BLaER1 (cell line): ENCODE results near the gene PXMP4.

Experiments
- H3K27ac ChIP-seq: shearing (Covaris generic); formaldehyde crosslinking; 2 replicates; pipeline ENCODE4 v1.8.1; 2022
- H3K27me3 ChIP-seq: shearing (Covaris generic); formaldehyde crosslinking; 2 replicates; pipeline ENCODE4 v1.8.1; 2022
- H3K36me3 ChIP-seq: shearing (Covaris generic); formaldehyde crosslinking; 2 replicates; pipeline ENCODE4 v1.8.1; 2022
- H3K4me1 ChIP-seq: shearing (Covaris generic); formaldehyde crosslinking; 2 replicates; pipeline ENCODE4 v1.8.1; 2022
- H3K4me2 ChIP-seq: shearing (Covaris generic); formaldehyde crosslinking; 2 replicates; pipeline ENCODE4 v1.8.1; 2022
- H3K4me3 ChIP-seq: shearing (Covaris generic); formaldehyde crosslinking; 2 replicates; pipeline ENCODE4 v1.8.1; 2022
- H3K9ac ChIP-seq: shearing (Covaris generic); formaldehyde crosslinking; 2 replicates; pipeline ENCODE4 v1.8.1; 2022
- H3K9me3 ChIP-seq: shearing (Covaris generic); formaldehyde crosslinking; 2 replicates; pipeline ENCODE4 v1.8.1; 2022
- H4K20me1 ChIP-seq: shearing (Covaris generic); formaldehyde crosslinking; 2 replicates; pipeline ENCODE4 v1.8.1; 2022
- Cebpa-rat ChIP-seq: shearing (Covaris generic); IDR thresholded peaks from 2 replicates; pipeline ENCODE4 v1.8.1; 2022

Gene PXMP4

DNA sequence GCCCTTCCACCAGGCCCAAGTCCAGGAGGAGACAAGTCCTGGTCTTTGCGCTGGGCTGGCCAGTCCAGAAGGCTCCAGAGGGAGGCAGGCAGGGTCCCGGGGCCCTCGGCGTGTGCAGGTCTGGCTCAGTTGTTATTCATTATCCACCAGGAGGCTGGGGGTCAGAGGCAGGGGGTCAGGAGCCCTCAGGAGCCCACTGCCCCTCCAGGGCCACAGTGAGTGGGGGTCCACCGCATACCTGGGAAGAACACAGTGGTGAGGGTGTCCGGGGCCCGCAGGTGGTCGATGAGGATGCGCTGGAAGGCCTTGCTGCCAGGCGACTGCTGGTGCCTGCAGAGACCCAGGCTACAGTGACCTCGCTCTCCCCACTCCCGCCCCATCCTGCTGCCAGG is 62.4 kb downstream of the PXMP4 start:
- no peak overlapping the region for H3K4me3 ChIP-seq
- no peaks in the 10 kb centered on the region for H3K27me3 ChIP-seq
- no peak overlapping the region for H3K27ac ChIP-seq
- no peak overlapping the region for H3K9ac ChIP-seq
- H3K36me3 ChIP-seq: peaks cover 38% of the 10 kb centered on the region
- no peak for TF ChIP-seq Cebpa-rat
- peaks cover 14% of the 10 kb centered on the region for H3K4me1 ChIP-seq
- H3K4me2 ChIP-seq: no peak overlapping the region
- H4K20me1 ChIP-seq: peaks cover 23% of the 10 kb centered on the region; the same call in 1 of the 2 replicates
- no peaks in the 10 kb centered on the region for H3K9me3 ChIP-seq

DNA sequence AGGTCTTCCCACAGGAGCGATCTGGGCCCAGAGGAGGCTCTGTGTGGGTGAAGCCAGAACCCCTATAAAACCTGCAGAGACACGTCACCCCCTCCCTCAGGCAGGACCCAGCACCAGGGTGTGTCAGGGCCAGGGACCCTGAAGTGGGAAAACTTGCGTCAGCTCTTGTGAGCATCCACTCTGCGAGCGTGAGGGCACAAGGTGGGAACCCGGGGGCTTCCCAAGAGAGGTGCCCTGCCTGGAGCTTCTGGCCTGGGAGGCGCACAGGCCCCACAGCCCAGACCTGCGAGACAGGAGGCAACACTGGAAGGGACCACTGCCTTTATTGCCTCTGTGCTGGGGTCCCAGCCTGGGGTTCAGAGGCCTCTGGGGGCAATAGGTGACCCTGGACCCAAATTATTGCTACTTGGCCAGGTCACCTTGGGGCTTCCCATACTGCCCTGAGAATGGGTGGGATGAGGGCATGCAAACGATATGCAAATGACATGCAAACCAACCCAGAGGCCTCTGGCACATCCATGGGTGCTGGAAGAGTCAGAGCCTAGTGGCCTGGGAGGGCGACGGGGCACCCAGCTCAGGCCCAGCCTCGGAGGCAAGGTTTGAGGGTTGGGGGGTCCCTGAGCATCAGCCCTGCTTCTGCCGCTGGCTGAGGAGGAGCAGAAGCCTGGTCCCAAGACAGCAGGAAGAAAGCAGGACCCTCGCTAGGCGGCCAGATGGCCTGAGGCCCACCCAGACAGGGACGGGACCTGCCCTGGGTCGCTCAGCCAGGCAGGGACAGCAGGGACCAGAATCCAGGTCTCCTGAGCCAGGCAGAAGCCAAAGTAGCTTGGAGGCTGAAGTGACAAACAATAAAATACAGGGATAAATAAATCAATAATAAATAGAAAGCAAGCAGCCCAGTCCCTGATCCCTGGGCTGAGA is 63.1 kb downstream of the PXMP4 start:
- H3K36me3 ChIP-seq: peaks cover 38% of the 10 kb centered on the region
- H3K4me1 ChIP-seq: peaks cover 11% of the 10 kb centered on the region
- peaks cover 16% of the 10 kb centered on the region; the same call in 1 of the 2 replicates for H4K20me1 ChIP-seq
- H3K9me3 ChIP-seq: no peaks in the 10 kb centered on the region
- no peaks in the 10 kb centered on the region for H3K27me3 ChIP-seq
- H3K4me3 ChIP-seq: no peak overlapping the region
- no peak overlapping the region for H3K27ac ChIP-seq
- no peak overlapping the region for H3K4me2 ChIP-seq
- no peak overlapping the region for H3K9ac ChIP-seq
- no peak for TF ChIP-seq Cebpa-rat

DNA sequence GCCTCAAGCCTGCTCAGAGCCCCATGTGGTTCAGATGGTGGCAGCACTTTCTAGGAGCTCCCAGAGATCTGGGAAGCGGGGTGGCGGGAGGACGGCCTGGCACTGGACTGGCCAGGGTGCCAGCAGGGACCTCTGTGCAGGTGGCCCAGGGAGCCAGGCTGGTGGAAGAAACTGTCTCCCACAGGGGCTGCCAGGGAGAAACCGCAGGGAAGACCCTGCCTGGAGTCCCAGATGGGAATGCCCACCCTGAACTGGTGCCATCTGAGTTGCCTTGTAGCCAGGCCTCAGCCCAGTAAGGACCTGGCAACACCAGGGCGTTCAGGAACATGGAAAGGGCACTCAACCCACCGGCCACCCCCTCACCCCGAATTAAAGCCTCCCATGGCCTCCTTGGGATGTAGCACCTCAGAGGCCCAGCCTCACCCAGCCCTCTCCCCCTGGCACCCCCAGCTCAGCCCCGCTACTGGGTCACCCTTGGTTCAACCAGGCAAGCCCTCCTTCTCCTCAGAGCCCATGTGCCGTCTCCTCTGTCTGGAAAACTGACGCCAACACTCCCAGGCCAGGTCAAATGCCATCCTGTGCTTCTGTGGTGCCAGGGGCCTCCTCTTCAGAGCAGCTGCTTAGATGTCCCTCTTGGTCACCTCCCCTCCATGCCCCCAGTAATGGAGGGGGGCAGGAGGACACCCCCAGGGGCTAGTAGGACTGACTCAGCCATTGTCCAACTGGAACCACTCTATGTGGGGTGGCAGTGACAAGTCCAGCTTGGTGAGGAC is 63.9 kb downstream of the PXMP4 start:
- no peak overlapping the region for H3K9ac ChIP-seq
- peaks cover 9% of the 10 kb centered on the region; the same call in 1 of the 2 replicates for H4K20me1 ChIP-seq
- H3K27ac ChIP-seq: no peak overlapping the region
- peaks cover 38% of the 10 kb centered on the region for H3K36me3 ChIP-seq
- H3K4me2 ChIP-seq: no peak overlapping the region
- H3K4me3 ChIP-seq: no peak overlapping the region
- H3K4me1 ChIP-seq: peaks cover 11% of the 10 kb centered on the region
- no peaks in the 10 kb centered on the region for H3K27me3 ChIP-seq
- H3K9me3 ChIP-seq: no peaks in the 10 kb centered on the region
- no peak for TF ChIP-seq Cebpa-rat

DNA sequence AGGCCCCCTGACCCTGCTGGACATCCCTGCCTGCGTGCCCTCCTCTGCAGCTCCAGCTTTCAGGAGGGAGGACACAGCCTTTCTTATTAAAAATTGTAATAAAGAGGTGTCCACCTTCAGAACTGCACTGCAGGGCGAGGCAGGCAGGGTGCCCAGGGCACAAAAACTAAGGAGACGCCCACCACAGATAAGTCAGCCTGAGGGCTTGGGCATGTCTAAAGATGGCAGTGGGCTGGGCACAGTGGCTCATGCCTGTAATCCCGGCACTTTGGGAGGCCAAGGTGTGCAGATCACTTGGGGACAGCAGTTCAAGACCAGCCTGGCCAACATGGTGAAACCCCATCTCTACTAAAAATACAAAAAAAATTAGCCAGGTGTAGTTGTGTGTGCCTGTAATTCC is 64.9 kb downstream of the PXMP4 start:
- H3K9me3 ChIP-seq: no peaks in the 10 kb centered on the region
- H3K4me2 ChIP-seq: no peak overlapping the region
- H3K27ac ChIP-seq: no peak overlapping the region
- H3K4me1 ChIP-seq: peaks cover 5% of the 10 kb centered on the region
- H3K9ac ChIP-seq: no peak overlapping the region
- H3K27me3 ChIP-seq: no peaks in the 10 kb centered on the region
- no peak overlapping the region for H3K4me3 ChIP-seq
- H4K20me1 ChIP-seq: no peaks in the 10 kb centered on the region
- TF ChIP-seq Cebpa-rat: no peak
- H3K36me3 ChIP-seq: peaks cover 36% of the 10 kb centered on the region

DNA sequence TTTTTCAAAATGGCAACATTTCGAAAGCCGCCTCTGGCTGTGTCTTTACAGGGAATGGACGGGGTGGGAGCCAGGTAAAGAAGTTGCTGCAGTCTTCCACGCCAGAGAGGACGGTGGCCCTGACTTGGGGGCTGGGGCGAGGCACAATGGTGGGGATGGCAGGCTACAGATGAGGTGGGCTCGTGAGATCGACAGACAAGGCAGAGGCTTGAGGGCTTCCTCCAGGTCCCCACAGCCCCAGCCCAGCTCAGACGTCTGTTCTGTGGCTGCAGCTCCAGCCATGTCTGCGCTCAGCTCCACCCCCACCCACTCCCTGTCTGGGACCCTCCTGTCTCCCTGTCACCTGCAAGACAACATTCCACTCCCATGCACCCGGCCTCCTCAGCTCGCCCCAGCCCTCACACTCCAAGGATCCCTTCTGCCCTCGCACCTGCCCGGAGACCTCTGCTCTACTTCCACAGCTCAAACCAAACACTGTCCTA is 65.4 kb downstream of the PXMP4 start:
- H3K27me3 ChIP-seq: no peaks in the 10 kb centered on the region
- no peak overlapping the region for H3K27ac ChIP-seq
- TF ChIP-seq Cebpa-rat: no peak

DNA sequence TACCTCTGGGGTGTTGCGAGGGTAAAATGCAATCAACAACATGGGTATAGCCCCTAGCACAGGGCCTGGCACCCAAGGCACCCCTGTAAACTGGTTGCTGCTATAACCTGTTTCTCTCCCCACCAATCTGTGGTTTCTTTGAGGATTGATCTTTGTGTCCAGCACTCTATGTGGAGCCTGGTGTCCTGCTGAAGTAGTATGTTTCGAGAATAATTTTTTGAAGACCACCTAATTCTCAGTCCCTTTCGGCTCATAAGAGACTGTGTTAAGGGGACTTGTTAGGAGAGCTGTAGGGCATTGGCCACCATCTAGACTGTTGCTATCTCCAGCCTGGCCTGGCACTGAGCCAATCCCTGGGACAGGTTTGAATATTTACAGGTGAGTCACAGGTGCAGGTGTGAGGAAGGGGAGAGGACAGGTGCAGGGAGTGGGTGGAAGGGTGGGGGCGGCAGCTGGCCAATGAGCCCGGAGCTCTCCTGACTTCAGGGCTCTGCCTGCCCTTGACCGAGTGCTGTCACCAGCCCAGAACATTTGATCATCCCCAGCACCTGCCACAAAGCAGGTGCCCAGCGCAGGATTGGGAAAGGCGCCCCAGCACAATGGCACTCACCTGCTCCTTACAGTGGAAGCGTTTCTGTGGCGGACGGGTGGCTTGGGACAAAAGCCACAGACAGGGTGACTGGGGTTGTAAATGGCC is 66.1 kb downstream of the PXMP4 start:
- Histone ChIP-seq H3K9ac (no peak overlapping the region), H3K27ac (no peak overlapping the region), H3K9me3 (no peaks in the 10 kb centered on the region), H3K27me3 (no peaks in the 10 kb centered on the region), H4K20me1 (peaks cover 3% of the 10 kb centered on the region; the same call in 1 of the 2 replicates), H3K4me2 (no peak overlapping the region), H3K36me3 (peaks cover 25% of the 10 kb centered on the region; the same call in 1 of the 2 replicates), H3K4me1 (peaks cover 4% of the 10 kb centered on the region), H3K4me3 (no peak overlapping the region)
- TF ChIP-seq Cebpa-rat: no peak

More for the DNA sequence above, 65.4 kb downstream of the PXMP4 start:
- Histone ChIP-seq H3K4me3 (no peak overlapping the region), H3K4me2 (no peak overlapping the region), H3K36me3 (peaks cover 32% of the 10 kb centered on the region), H3K9me3 (no peaks in the 10 kb centered on the region), H3K4me1 (peaks cover under 1% of the 10 kb centered on the region; the same call in 1 of the 2 replicates), H3K9ac (no peak overlapping the region), H4K20me1 (no peaks in the 10 kb centered on the region)

DNA sequence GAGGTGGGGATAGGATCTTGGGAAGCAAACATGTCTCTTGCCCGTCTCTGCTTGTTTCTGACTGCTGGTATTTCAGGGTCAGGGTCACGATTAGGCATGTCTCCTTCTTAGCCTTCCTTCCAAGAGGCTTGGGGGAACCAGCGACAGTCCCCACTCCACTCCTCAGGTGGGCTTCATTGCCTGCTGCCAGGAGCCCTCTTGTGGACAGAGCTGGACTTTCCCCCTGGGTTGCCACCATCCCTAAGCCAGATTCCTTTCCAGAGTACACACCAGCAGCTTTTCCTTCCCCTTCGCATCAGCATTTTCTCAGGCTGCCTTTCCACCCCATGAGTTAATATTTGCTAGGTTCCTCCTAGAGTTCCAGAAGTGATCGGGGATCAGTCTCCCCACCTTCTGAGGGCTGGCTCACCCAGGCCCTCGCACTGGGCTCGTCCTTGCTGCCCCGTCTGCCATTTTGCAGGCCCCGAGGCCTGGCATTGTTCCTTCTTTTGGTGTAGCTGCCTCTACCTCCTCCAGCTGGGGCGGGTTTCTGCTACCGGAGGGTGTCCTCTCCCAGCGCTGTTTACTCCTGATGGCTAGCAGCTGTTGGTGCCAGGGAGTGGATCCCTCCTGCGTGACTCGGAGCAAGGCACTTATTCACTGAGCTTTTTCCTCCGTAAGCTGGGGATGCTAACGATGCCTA is 66.8 kb downstream of the PXMP4 start:
- Histone ChIP-seq H3K27me3 (no peaks in the 10 kb centered on the region), H3K9ac (no peak overlapping the region), H3K9me3 (no peaks in the 10 kb centered on the region), H3K4me3 (no peak overlapping the region), H3K4me1 (peaks cover 11% of the 10 kb centered on the region), H3K27ac (no peak overlapping the region), H3K36me3 (peaks cover 21% of the 10 kb centered on the region; the same call in 1 of the 2 replicates), H4K20me1 (peaks cover 10% of the 10 kb centered on the region), H3K4me2 (no peak overlapping the region)
- TF ChIP-seq Cebpa-rat: no peak
